HCEC 1CT (cell line): ENCODE data around the gene DYNC1I1.
"Not testable (repeated sequence)": the region's sequence is repeated elsewhere in the genome, so short reads cannot be mapped to it uniquely, and the experiment has no call there.

Experiments
- DNase-seq: peaks from one replicate; pipeline ENCODE4 v3.0.0-alpha.2; 2017

The DYNC1I1 gene

DNA sequence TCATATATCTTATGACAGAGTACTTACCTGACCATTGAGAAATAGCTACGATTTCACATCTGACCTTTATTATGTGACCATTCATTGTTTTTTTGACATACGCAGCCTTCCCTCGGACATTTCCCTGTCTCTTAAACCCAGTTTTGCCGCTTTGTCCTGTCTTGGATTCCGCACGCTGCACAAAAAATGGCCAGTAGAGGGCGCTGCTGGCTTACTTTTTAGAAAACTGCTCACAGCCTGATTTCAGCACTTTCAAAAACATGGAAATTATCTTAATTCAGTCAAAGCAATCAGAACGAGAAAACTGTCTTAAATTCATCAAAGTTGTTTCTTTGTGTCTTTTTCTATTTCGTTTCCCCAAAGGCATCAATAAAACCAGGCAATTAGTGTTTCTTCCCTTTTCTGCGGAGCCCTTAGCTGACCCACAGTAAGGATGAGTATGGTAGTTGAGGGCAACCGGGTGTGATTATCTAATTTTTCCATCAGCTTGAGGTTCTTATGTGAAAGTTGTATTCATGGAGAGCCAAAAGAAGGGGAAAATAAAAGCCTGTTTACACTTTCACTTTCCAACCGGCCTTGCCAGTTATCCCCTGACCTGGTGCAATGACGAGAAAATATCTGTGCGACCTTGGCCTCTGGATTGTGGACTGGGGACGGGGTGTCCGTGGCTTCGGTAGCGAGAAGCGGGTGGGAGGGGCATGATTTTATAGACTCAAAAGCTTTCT, 144.4 kb downstream of the DYNC1I1 start:
- DNase-seq: peak; percentile 30

DNA sequence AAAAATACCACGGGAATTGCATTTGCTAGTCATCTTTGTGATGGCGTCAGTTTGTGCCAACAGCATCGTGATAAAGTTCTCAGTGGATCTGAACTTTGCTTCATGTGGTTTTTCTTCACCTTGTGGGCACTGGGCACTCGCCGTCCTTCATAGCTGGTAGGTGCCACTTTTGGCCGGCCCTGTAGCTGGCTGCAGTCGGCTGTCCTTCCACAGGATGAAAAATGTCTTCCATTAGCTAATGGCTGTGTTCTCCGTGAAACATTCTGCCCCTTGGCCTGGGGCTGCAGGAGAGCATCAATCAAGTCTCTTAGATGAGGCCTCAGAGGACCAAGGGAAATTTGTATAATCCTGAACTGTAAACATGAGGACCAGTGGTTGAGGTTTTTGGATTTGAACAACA, 145.3 kb downstream of the DYNC1I1 start:
- DNase-seq: no peak

DNA sequence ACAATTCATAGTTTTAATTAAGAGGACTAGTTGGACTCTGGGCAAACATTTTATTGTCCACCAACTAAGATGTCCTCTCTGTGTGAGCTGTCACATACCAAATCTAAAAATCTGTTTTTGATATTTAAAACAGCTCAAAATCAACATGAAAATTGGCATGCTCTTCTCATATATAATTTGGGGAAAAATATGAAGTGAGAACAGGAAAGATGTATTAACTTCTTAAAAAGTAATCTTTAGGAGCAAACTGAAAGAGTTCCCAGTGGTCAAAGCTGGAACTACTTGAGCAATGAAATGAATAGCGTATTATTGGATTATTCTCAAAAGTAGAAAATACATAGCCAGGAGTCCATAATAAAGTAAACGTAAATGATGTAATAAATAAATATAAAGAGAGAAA, 147.2 kb downstream of the DYNC1I1 start:
- no peak for DNase-seq

DNA sequence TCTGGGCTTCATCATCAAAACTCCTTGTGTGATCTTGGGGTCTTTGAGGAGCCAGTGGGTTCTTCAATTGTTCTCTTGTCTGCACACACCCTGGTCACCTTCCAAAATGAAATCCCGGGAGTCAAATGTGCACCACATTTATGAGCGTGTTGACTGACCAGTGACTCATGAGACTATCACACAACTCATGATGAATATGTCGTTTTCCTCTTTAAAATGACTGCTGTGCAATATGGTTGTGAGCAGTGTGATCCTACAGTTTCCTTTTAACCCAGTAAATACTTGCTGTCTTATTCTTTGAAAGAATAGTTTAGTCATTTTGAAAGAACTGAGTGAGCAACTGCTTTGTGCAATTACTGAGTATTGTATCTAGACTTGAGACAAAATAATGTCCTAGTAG, 149.2 kb downstream of the DYNC1I1 start:
- peak; percentile 78 for DNase-seq

DNA sequence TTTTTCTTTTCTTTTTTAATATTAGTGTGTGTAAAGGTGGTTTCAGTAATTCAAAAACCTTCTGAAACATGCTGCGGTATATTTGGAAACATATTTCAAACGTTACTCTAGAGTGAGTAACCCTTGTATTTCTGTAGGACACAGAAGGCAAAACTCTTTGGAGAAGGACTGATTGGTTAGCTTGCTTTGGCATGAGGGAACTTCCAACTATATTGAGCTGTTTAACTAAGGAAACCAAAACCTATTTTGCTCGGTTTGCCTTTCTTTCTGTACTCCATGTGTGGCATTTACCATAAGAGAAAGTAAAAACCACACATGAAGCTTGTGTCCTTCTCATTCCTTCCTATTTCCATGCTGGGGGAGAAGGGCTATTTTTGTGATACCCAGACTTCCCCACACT, 149.8 kb downstream of the DYNC1I1 start:
- DNase-seq: peak; percentile 66

DNA sequence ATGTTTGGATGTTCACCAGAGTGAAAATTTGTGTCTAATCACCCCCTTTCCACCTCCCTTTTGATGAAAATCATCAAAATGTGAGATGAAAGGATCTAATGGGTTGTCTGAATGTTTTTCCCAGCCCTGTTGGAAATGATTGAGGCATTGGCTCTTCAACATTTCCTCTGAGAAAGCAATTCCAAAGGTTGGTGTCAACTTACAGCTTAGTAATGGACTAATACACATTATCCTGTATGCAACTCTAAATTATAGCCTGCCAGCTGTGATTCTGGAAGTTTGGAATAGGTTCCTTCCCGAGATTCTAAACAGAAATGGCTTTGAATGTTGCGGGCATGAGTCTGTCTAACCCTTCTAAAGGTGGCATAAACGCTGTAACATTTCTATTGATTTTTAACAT, 152.9 kb downstream of the DYNC1I1 start:
- DNase-seq: peak; percentile 5

DNA sequence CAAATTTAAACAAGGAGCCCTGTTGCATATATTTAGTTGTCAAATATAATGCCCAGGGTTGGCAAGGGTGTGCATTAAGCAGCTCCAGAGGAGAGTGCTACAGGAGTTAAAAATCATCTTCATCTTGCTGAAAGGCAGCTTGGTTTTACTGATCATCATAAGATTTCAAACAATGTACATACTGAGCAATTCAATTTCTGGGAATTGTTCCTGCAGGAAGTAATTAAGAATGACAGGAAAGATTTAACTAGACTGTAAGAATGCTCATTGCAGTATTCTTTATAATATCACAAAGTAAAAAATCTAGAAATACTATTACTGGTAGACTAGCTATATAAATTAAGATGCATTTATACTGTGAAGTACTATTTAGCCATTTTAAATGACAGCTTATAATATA, 153.6 kb downstream of the DYNC1I1 start:
- DNase-seq: no peak

DNA sequence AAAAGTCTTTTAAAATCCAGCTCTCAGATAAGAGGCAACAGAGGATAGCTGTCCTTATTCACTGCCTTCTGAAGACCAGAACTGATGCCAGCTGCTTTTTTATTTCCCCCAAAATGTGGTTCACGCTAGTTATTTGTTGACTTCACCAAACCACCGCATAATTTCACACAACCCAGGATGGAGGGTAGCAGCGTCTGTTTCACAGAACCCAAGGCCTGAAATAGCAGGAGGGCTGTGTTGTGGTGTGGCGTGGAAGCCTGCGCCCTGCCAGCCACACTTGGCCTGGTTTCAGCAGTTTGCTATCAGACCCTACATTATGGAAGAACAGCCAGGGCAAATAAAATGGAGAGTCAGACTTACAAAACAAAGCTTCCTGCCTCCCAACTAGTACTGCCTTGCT, 155.4 kb downstream of the DYNC1I1 start:
- DNase-seq: no peak

DNA sequence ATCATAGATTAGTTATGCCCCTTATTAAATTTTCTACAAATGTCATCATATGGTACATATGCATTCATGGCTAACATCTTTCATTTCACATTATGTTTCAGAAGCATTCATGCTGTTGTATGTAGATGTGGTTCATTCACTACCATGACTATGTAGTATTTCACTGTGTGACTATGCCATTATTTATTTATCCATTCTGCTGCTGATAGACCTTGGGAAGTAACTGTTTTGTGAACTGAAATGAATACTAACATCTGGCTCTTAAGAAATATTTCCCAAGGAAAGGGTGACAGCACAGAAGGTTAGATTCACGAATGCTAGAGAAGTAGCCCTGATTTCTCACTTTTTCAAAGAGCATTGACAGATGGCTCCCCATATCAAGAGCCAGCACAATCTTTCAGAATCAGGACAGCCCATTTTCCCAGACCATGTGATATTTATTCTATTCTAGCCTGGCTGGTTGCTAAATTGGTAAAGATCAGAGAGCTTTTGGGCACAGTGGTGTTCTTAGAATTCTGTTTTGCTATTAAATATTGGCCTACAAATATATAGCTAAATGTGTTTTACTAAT, 157.4 kb downstream of the DYNC1I1 start:
- DNase-seq: no peak

DNA sequence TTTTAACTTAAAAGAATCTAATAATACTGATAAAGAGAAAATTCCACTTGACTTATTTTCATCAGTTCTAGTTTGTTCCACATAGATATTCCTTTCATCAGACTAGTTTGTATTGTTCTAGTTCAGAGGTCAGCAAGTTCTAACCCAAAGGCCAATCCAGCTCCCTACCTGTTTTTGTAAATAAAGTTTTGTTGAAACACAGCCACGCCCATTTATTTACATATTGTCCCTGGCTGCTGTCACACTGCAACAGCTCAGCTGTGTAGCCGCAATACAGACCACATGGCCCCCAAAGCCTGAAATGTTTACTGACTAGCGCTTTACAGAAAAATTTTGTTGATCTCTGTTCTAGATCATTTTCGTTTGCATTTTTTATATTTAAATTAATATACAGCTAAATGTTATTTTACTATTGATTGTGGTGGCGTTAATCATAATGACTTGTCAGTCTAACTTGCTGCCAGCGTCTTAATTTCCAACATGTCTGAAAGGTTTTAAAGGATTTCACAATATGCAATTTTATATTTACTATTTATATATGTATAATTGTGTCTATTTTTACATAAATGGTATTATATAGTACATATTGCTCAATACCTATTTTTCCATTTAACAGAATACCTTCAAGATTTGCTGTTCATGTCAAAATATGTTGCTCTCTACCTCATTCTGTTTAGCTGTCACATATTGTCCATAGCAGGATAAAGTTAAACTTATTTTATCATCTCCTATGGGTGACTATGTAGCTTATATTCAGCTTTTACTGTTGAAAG, 159.3 kb downstream of the DYNC1I1 start:
- DNase-seq: no peak

DNA sequence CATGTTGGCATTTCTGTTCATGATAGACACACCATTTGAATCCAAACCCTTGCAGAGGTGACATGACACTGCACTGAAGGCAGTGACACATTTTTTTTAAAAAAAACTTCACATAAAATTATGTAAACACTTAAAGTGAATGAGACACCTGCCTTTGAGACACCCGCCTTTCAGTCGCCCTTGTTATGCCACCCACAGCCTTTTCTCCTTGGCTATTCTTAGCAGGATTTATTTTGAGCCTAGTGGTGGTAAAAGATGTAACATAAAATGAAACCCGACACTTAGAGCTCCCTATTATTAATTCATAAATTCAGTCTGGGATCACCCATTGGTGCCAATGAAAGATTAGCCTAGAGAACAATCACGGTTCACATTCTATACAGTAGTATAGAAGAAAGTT, 161.3 kb downstream of the DYNC1I1 start:
- no peak for DNase-seq

DNA sequence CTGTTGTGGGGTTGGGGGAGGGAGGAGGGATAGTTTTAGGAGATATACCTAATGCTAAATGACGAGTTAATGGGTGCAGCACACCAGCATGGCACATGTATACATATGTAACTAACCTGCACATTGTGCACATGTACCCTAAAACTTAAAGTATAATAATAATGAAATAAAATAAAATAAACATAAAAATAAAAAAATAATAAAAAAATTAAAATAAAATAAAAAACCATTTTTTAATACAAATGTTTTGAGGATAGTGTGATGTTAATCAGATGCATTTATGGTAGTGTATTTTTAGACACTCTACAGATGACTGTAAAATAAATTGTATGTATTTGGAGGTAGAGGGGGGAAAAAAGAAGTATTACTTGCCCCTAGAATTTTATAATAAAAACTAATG, 172.5 kb downstream of the DYNC1I1 start:
- not testable (repeated sequence) for DNase-seq

DNA sequence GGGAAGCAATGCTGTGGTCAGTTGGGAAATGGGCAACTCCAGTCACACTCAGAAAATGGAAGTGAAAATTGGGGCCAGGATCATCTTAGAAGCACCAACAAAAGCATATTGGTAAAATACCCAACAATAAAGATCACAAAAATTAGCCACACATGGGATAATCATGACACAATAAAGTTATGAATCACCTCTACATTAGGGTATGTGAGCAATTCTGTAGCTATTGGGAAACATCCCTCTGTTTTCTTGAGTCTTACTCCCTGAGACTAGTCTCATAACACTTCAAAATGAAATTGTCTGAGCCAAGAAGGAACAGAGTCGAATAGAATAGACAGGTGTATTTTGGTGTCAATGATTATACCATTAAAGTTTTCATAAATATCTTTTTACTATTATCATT, 178.3 kb downstream of the DYNC1I1 start:
- peak; percentile 39 for DNase-seq

DNA sequence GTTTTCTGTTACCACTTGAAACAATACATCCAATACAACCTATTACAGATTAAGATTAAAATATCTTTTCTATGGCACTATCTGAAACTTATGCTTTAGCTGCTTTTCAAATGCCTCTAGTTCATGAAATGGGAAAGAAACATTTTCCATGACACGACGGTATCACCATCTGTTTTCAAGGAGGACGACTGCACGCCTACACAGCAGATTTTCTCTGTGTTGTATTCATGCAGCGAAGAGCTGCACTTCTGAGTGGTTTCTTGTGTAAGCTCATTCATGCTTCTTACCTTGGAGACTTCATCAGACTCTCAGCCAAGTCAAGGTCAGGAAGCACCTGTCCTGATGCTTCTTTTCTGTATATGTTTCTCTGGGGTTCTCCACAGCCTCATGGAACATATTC, 179.2 kb downstream of the DYNC1I1 start:
- DNase-seq: no peak

DNA sequence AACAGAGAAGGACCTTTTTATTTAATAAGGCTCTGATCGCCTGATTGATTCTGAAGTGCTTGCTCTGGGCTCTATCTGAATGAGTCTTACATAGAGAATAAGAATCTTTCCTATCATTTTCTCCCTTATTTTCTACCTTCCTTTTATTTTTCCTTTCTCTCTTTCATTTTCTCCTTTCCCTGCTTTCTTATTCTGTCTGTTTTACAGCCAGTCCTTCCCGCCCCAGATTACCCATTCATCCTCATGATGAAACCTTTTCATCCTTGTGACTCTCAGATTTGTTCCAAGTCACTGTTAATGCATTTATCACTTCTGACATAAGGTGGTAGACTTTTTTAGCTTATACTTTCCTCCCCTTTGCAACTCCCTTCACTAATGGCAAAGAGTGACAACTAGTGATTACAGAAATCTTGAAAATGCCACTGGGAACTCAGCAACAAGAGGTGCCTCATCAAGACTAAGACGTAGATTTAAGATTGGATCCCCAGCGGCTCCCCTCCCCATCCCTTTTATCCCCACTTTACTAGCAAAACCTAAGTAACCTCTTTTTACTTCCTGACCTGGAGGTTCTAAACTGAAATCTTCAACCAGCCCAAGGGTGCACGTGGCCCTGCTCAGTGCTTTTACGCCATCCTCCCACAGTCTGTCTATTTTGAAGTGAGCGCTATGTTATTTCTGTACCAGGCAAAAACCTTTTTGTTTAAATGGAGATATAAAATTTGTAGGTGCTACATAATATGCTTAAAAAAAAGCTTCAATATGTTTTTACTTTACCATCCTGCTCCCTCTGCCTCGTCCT, 179.8 kb downstream of the DYNC1I1 start:
- no peak for DNase-seq

DNA sequence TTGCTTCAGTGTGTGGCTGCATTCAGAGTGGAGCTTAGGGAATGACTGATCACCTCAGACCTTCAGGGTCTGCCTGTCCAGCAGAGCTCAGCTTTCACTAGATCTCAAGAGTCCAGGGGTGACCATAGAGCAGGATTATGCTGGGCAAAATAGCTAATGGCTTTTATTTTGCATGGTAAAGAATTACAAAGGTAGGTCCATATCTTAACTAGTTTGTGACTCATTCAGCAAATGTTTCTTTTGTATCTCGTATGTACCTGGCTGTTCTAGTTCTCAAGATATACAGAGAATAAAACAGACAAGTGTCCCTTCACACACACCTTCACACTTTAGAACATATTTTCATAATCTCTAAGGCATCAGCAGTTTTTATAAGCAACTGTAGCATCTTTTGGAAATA, 180.5 kb downstream of the DYNC1I1 start:
- DNase-seq: no peak

DNA sequence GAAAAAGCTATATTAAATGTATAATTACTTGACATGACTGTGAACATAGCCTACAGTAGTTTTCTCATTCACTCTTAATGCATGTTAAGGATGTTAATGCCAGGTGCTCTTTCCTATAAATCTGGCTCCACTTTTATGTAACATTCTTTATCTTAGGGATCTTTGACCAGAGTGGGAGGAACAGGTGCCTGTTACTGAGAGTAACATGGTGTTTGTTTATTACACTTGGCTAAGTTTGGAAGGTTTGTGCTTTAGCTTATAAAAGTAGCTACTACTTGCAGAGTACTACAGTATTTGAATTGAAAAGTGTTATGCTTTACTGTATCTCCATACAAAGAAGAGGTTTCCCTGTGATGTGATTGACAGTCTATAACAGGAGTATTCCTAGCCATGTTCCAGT, 183.4 kb downstream of the DYNC1I1 start:
- DNase-seq: no peak

DNA sequence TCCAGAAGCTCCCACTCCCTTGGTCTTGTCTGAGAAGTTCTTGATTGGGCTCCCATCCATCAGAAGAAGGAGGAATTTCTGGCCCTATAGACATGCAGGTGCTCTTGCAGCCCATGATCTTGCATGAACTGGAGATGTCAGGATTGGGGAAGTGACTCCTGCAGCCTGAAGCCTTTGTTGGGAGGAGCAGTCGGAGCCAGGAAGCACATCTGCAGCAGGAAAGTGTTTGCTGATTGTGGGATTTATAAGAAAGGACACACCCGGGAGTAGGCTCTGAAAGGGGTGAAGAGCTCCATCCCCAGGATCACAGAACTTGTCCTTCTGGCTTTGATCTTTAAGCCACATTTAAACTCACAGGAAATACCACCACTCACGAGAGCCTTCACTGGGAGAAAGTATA, 185.2 kb downstream of the DYNC1I1 start:
- DNase-seq: no peak

DNA sequence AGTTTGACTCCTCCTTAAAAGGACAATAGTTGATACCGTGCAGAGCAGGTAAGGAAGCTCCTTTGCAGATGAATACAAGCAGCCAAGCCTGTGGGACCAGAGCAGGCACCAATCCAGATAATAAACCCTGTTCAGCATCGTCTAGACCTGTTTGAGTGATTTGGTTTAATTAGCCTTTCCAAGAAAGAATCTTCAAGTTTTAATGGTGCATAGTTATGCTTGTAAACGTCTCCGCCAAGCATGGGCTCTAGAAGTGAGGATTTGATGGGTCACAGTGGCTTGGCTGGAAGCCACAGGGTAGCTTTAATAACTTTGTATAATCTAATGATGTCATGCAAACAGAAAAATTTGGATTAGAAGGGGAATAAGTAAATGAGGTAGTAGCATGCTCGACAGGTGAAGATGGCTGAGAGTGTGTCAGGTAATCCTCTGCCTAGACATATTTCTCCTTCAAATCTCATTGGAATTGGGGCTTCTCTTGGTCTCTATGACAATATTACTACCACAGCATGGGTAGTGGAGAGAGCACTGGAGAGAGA, 188.4 kb downstream of the DYNC1I1 start:
- DNase-seq: no peak

DNA sequence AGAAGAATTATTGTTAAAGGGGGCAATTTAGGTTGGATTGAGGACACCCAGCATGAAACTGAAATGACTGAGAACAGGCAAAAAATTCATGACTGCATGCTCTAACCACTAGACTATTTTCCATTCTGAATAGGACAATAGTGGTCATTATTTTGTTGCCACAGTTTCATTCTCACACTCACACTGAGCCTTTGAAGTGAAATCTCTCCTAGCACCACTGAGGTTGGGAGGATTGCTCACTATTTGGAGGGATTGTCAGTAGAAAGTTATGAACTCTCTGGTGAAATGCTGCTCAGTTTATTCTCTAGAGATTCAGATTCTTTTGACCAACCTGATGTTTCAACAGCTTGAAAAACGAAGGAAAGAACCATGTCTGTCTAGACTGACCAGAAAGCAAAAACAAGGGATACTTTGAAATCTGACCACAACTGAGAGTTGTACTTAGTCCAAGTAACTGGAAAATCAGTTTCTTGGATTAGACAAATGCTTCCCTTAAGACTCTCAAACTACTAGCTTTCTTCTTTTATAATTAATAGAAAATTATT, 191.2 kb downstream of the DYNC1I1 start:
- no peak for DNase-seq

DNA sequence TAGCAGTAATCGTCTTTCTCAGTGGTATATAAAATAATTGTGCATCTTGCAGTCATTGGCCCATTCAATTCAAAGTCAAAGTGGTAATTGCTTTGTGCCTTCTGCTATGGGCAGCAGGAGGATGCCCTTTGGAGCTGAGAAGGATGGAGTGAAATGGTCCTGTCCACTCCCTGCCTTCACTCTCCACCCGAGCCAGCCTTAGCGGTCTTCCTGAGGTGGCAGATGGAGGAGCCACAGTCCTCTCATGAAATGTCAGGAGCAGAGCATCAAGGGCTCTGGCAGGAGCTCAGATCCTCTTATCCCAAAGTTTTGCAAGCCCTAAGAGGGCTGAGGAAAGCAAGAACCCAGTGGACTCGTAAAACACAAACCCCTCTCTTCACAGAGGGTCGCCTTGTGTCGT, 199.4 kb downstream of the DYNC1I1 start:
- no peak for DNase-seq

DNA sequence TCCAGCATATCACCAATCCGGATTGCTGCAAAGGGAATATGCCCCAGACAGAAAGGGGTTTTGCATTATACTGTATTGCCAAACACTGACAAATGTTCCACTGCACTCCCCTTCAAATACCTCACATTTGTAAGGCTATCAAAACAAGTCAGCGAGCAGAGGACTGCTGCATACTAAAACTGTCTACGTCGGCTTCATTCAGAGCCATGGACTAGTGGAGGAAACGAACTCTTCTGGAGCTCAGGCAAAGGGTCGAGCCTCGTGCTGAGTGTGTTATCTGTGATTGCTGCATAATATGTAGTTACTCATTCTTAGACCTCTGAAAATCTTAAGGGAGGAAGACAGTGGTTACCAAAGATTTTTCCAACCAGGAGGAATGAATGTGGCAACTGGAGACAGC, 200.2 kb downstream of the DYNC1I1 start:
- DNase-seq: no peak

DNA sequence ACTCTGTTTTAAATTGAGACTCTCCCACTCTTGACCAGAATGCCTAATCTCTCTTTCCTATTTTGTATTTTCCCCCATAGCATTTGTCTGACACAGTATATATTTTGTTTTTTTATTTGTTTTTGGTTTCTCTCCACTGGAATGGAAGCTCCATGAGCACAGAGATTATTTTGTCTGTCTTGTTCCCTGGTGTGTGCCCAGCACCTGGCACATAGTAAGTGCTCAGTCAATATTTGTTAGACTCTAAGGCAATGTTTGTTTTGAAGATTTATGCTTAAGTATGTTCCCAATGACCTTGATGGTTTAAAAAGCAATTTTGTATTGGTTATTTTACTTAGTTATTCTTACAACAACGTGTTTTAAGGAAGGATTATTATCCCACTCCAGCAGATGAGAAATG, 201.8 kb downstream of the DYNC1I1 start:
- no peak for DNase-seq
